K562 (cell line): ENCODE results near the gene OR52E2.

Source experiments
- CREB1 ChIP-seq, 2 experiments: sonication (generic) in 1 of 2; formaldehyde crosslinking in 1 of 2; IDR thresholded peaks; 2 replicates each; pipeline versions ENCODE4 v1.6.1 to v1.8.0; 2012 to 2022; ENCODE audit warnings: inconsistent platforms in 1 of 2, mild to moderate bottlenecking in 1 of 2, missing genetic modification reagents in 1 of 2, moderate library complexity in 1 of 2
- CTCF ChIP-seq, 3 experiments: IDR thresholded peaks in 2 of 3; conservative IDR thresholded peaks in 1 of 3; 2 replicates each; pipeline ENCODE4 v1.5.1; 2011 to 2012; ENCODE audit warnings: low read length in 3 of 3, mild to moderate bottlenecking in 3 of 3, control low read depth in 2 of 3, improper control_type of control experiment in 1 of 3, inconsistent platforms in 1 of 3, low read depth in 1 of 3, mixed read lengths in 1 of 3, moderate library complexity in 1 of 3; ENCODE audit not compliant: insufficient read depth in 2 of 3
- KDM1A ChIP-seq, 2 experiments: fragments of 450-650 bp; IDR thresholded peaks; 2 replicates each; pipeline ENCODE4 v1.6.1; 2016; ENCODE audit warnings: mild to moderate bottlenecking in 2 of 2
- SMAD2 ChIP-seq: fragments of 150-350 bp; IDR thresholded peaks from 2 replicates; pipeline ENCODE4 v1.6.1; 2014; ENCODE audit warnings: low read depth, mild to moderate bottlenecking, low read length
- ZNF274 ChIP-seq: IDR thresholded peaks from 2 replicates; pipeline ENCODE4 v1.6.1; 2011; ENCODE audit warnings: low read depth, mild to moderate bottlenecking, low read length, moderate library complexity, borderline replicate concordance
- ZZZ3 ChIP-seq: fragments of 450-650 bp; IDR thresholded peaks from 2 replicates; pipeline ENCODE4 v1.6.1; 2016; ENCODE audit warnings: antibody characterized with exemption, mild to moderate bottlenecking, moderate library complexity

- TF ChIP-seq CTCF (IDR thresholded peaks at IDR 0.05 in 2 of 3, conservative IDR thresholded peaks at IDR 0.05 in 1 of 3; ENCODE audit: insufficient read depth in 2 of 3, low read depth in 1 of 3, low read length in 3 of 3): no peak
- TF ChIP-seq KDM1A (IDR thresholded peaks at IDR 0.05): no peak
- no peak for TF ChIP-seq SMAD2
- no peak for TF ChIP-seq CREB1 (IDR thresholded peaks at IDR 0.05)
- no peak for TF ChIP-seq CREB1 (CRISPR knock-in tag; IDR thresholded peaks at IDR 0.05)
- TF ChIP-seq ZZZ3: no peak
- no peak for TF ChIP-seq ZNF274
These were observed 5.6 kb upstream of the OR52E2 start for GRCh38 chr11:5065027-5065426.
